GM12872 (cell line): ENCODE data around the gene SLCO3A1.

Experiments
- TF ChIP-seq, protein P1 (sequence below): IDR thresholded peaks from 3 replicates; pipeline ENCODE4 v1.5.1; 2011; ENCODE audit warnings: low read depth, mild to moderate bottlenecking, low read length, moderate library complexity; ENCODE audit not compliant: insufficient read depth

The SLCO3A1 gene

DNA sequence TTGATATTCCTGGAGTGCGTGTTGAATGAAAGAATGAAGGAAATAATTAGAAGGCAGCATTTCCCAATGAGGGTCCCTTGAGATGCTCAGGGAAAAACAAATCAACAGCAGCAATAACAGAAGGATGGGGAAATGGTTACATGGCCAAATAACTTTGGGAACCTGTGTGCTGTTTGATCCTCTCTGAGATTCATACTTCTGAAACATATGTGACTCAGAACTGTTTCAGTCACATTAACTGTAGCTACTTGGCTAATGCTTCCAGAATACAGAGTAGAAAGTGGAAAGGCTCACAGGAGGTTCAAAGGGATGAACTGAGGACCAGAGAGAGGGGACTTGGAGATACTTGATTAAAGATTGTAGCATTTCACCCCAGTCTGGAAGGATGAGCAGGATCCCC is 258.2 kb downstream of the SLCO3A1 start:
- TF ChIP-seq, protein P1, sequence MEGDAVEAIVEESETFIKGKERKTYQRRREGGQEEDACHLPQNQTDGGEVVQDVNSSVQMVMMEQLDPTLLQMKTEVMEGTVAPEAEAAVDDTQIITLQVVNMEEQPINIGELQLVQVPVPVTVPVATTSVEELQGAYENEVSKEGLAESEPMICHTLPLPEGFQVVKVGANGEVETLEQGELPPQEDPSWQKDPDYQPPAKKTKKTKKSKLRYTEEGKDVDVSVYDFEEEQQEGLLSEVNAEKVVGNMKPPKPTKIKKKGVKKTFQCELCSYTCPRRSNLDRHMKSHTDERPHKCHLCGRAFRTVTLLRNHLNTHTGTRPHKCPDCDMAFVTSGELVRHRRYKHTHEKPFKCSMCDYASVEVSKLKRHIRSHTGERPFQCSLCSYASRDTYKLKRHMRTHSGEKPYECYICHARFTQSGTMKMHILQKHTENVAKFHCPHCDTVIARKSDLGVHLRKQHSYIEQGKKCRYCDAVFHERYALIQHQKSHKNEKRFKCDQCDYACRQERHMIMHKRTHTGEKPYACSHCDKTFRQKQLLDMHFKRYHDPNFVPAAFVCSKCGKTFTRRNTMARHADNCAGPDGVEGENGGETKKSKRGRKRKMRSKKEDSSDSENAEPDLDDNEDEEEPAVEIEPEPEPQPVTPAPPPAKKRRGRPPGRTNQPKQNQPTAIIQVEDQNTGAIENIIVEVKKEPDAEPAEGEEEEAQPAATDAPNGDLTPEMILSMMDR: no peak

DNA sequence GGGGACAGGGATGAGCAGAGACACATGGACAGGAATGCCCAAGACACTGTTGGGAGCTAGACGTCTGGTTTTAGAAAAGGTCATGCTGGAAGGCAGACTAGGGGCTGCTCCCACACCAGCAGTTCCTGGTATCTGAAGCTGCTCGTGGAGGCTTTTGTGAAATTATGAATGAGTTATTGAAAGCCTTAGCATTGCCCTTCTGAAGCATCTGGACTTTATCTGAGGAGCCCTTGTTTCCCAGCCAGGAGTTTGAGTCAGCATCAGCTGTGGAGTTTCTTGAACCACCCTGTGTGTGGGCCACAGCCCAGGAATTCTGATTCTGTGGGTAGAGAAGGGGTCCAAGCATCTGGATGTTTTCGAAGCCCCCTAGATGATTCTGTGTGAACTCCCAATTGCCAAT is 258.7 kb downstream of the SLCO3A1 start:
- TF ChIP-seq, protein P1: no peak

DNA sequence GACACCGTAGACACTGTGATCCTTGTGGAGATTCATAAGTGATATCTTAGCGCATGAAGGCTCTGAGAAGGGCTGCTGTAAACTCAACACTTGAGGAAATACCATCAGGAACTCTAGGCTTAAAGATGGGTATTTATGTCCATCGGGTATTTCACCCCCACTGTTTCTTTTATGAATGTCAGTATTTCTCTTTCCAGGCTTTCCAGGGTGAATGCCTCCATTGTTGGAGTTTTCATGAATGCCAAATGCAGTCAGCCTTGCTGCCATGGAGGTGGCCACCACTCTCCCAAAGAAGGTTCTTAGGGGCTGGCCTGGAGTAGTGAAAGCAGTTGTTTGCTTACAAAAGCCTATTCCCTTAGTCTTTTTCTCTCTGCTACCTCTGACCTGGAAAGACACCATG is 259.2 kb downstream of the SLCO3A1 start:
- TF ChIP-seq, protein P1: no peak

DNA sequence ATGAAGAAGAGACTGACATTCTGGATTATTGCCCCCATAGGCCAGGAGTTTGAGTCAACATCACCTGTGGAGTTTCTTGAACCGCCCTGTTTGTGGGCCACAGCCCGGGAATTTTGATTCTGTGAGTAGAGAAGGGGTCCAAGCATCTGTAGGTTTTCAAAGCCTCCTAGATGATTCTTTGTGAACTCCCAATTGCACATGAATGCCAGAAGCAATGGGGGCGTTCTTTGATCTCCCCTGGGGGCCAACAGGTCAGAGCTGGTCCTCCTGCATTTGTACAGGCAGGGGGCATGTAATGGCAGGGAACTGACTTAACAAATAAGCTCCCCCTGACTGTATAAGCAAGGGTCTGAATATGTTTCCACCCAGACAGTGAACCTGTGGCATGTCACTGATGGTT is 260.3 kb downstream of the SLCO3A1 start:
- TF ChIP-seq, protein P1: no peak

DNA sequence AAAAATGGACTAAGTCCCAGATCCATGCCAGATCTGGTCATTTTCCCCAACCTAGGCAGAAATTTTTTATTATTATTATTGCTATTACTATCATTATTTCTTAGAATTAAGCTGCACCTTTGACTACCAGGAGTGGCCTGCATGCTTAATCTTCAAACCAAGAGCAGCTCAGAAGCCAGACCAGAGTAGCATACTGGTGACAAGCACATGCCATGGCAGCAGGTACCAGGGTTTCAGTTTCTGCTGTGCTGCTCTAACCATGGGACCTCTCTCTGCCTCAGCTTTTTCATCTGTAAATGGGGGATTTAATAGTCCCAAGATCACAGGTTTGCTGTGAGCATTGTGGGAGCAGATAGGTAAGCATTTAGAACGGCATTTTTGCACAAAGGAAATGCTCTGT is 262.3 kb downstream of the SLCO3A1 start:
- TF ChIP-seq, protein P1: no peak

DNA sequence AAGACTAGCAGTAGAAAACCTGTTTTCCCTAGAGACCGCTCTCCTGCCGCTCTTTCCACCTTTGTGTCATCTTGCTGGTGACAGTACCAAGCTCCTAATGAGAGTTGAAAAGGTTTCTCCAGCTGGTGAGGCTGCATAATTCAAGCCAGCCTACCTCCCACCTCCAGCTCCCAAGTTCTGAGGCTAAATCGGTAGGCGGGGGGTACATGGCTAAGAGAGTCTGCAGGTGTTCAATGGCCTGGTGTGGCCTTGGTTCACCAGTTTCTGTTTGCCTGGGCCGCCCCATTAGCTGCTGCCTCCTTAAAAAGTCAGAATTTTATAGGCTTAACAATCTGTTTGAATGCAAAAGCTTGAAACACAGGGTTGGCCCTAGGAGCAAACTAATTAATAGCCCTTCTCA is 262.8 kb downstream of the SLCO3A1 start:
- TF ChIP-seq, protein P1: no peak

DNA sequence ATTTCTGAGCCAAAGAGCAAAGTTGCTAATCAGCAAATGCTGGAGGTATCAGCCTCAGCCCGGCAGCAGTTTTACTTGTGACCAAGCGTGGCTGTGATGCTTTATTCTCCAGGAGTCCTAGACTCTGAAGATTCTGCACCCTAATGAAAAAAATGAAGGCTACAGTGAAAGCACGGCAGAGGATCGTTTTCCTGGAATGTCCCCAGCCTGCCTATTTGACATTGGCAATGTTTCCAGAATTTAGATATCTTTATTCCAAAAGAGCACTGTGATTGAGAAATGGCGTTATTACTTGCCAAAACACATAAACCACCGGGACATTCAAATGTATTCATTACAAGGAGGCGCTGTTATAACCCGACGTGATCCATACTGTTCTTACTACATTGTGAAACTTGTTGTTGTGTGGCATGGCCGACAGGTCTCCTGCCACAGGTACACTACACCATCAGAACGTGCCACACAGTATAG is 263.8 kb downstream of the SLCO3A1 start:
- TF ChIP-seq, protein P1: no peak
